Measurements from ENCODE around the gene PAPPA2.

- TF ChIP-seq CTCF (conservative IDR thresholded peaks at IDR 0.05 in 1 of 2, IDR thresholded peaks at IDR 0.05 in 1 of 2; ENCODE audit: low read depth in 1 of 2, low read length in 2 of 2) (no peak), EZH2 (IDR thresholded peaks at IDR 0.05; ENCODE audit: low read length, missing control alignments) (no peak)
These were observed 12.4 kb upstream of the PAPPA2 start for GRCh38 chr1:176450526-176450925.

All from fibroblast of lung (primary cell).